A549 (cell line): ENCODE data around the gene ACAN. TPM values are rescaled to one million over a fixed set of nuclear protein-coding genes. Genes with fewer than 3 reads are reported as not detected.

Experiments
- ATAC-seq, 2 experiments: fragments of 200-7000 bp in 1 of 2; fragments of >200 bp in 1 of 2; cut with Nextera tagmentation in 1 of 2; cut with Tn5 transposase in 1 of 2; 3 replicates each; pipeline versions ENCODE4 v1.8.0 to v1.9.1; 2018 to 2020; ENCODE audit warnings: mild to moderate bottlenecking in 1 of 2, moderate library complexity in 1 of 2
- CTCF ChIA-PET: fragments of 300-600 bp; sonication (Branson Sonifier 250); formaldehyde crosslinking; extraction: SDS; loops from one replicate; lab custom pipeline; 2021; ENCODE audit warnings: antibody characterized with exemption, inconsistent platforms; lab: Yijun Ruan, JAX
- POLR2A ChIA-PET: fragments of 350-600 bp; formaldehyde crosslinking; extraction: SDS; loops from one replicate; lab custom pipeline; 2021; ENCODE audit warnings: antibody characterized with exemption, inconsistent platforms; lab: Yijun Ruan, JAX
- DNase-seq, 2 experiments: peaks; one replicate each; pipeline versions ENCODE4 v3.0.0 to v3.0.0-alpha.2; 2011 to 2016; ENCODE audit warnings: low read depth in 1 of 2, low spot score in 1 of 2
- FAIRE-seq: peaks from 2 replicates; lab custom pipeline; 2011; peaks lifted over from hg19 to GRCh38; lab: Jason Lieb, UNC
- H3K27ac ChIP-seq, 2 experiments: fragments of >200 bp; sonication (Bioruptor Twin); formaldehyde crosslinking; 3 replicates each; pipeline ENCODE4 v1.5.1; 2016 to 2017
- H3K4me1 ChIP-seq: fragments of >200 bp; sonication (Bioruptor Twin); formaldehyde crosslinking; 3 replicates; pipeline ENCODE4 v1.6.1; 2016
- H3K4me2 ChIP-seq: fragments of >200 bp; sonication (Bioruptor Twin); formaldehyde crosslinking; 3 replicates; pipeline ENCODE4 v1.6.1; 2016
- H3K4me3 ChIP-seq: fragments of >200 bp; sonication (Bioruptor Twin); formaldehyde crosslinking; 3 replicates; pipeline ENCODE4 v1.5.1; 2016
- H3K9me3 ChIP-seq: fragments of >200 bp; sonication (Bioruptor Twin); formaldehyde crosslinking; 3 replicates; pipeline ENCODE4 v1.6.1; 2016
- ATOH8 ChIP-seq: fragments of 250-450 bp; sonication (Bioruptor Pico); IDR thresholded peaks from 2 replicates; pipeline ENCODE4 v1.5.0; 2020; ENCODE audit warnings: low read depth, mild to moderate bottlenecking, moderate library complexity
- CBX2 ChIP-seq: fragments of 200-600 bp; sonication (generic); IDR thresholded peaks from 2 replicates; pipeline ENCODE4 v1.6.1; 2016; ENCODE audit warnings: low read depth, mild to moderate bottlenecking, borderline replicate concordance
- CEBPB ChIP-seq, 2 experiments: fragments of >200 bp in 1 of 2; sonication (Bioruptor Twin) in 1 of 2; formaldehyde crosslinking in 1 of 2; IDR thresholded peaks; 2 replicates each; pipeline ENCODE4 v1.6.1; 2012 to 2016
- CHD4 ChIP-seq: fragments of 200-600 bp; sonication (generic); IDR thresholded peaks from 2 replicates; pipeline ENCODE4 v1.6.1; 2016; ENCODE audit warnings: antibody characterized with exemption, mild to moderate bottlenecking, borderline replicate concordance
- E2F6 ChIP-seq: IDR thresholded peaks from 2 replicates; pipeline ENCODE4 v1.6.1; 2012; ENCODE audit warnings: low read depth, borderline replicate concordance
- EP300 ChIP-seq, 2 experiments: fragments of >200 bp; sonication (Bioruptor Twin); formaldehyde crosslinking; IDR thresholded peaks; 2 replicates in 1 of 2; 3 replicates in 1 of 2; pipeline ENCODE4 v1.6.1; 2016 to 2017
- FOSL2 ChIP-seq, 2 experiments: fragments of 450-650 bp in 1 of 2; fragments of >200 bp in 1 of 2; sonication (Bioruptor Twin) in 1 of 2; formaldehyde crosslinking; IDR thresholded peaks; 2 replicates each; pipeline versions ENCODE4 v1.5.0 to v1.6.1; 2016 to 2020; ENCODE audit warnings: mild to moderate bottlenecking in 1 of 2, moderate library complexity in 1 of 2
- MAZ ChIP-seq: fragments of 150-350 bp; IDR thresholded peaks from 2 replicates; pipeline ENCODE4 v1.6.1; 2014; ENCODE audit warnings: antibody characterized with exemption, low read depth, low read length, borderline replicate concordance
- MYC ChIP-seq: IDR thresholded peaks from 2 replicates; pipeline ENCODE4 v1.6.1; 2012; ENCODE audit warnings: mild to moderate bottlenecking, inconsistent platforms, low read length, improper control_type of control experiment, borderline replicate concordance
- NR3C1 ChIP-seq: fragments of >200 bp; sonication (Bioruptor Twin); formaldehyde crosslinking; IDR thresholded peaks from 3 replicates; pipeline ENCODE4 v1.6.1; 2017
- PHF8 ChIP-seq: fragments of 200-600 bp; sonication (generic); IDR thresholded peaks from 2 replicates; pipeline ENCODE4 v1.6.1; 2016; ENCODE audit warnings: low read depth, mild to moderate bottlenecking, antibody characterized with exemption, moderate library complexity, borderline replicate concordance
- POLR2A ChIP-seq: IDR thresholded peaks from 2 replicates; pipeline ENCODE4 v1.6.1; 2012; ENCODE audit warnings: mild to moderate bottlenecking, low read length
- RCOR1 ChIP-seq: fragments of 150-350 bp; IDR thresholded peaks from 2 replicates; pipeline ENCODE4 v1.6.1; 2014; ENCODE audit warnings: antibody characterized with exemption, low read length, low read depth
- SMC3 ChIP-seq: fragments of >200 bp; sonication (Bioruptor Twin); formaldehyde crosslinking; IDR thresholded peaks from 3 replicates; pipeline ENCODE4 v1.6.1; 2018; ENCODE audit warnings: inconsistent platforms
- SREBF2 ChIP-seq: fragments of 450-650 bp; IDR thresholded peaks from 2 replicates; pipeline ENCODE4 v1.6.1; 2014; ENCODE audit warnings: mild to moderate bottlenecking, moderate library complexity
- ZC3H11A ChIP-seq: fragments of 450-650 bp; IDR thresholded peaks from 2 replicates; pipeline ENCODE4 v1.6.1; 2014; ENCODE audit warnings: antibody characterized with exemption, mild to moderate bottlenecking
- ZFP36 ChIP-seq: fragments of 450-650 bp; IDR thresholded peaks from 2 replicates; pipeline ENCODE4 v1.6.1; 2014; ENCODE audit warnings: borderline replicate concordance; ENCODE audit not compliant: partially characterized antibody
- WGBS: methylation state at CpG from one replicate; pipeline ENCODE4 v1.1.6; 2017; ENCODE audit errors: missing lambda C conversion rate; 5-methylcytosine and 5-hydroxymethylcytosine counted together
- polyA plus RNA-seq, 4 experiments: library from polyadenylated mRNA; depleted of rRNA in 3 of 4; stranded (reverse); fragments of >200 nt; fragmentation: RNase III in 1 of 4; extraction: RNeasy Plus Mini Kit Qiagen cat#74134 plus additional on column Dnase treatment in 1 of 4; gene quantifications; 2 replicates in 3 of 4; 3 replicates in 1 of 4; pipeline ENCODE4 v1.2.3, GENCODE V29; 2011 to 2017
- TF ChIP-seq, protein P1 (sequence below): fragments of >200 bp; sonication (Bioruptor Twin); formaldehyde crosslinking; IDR thresholded peaks from 2 replicates; pipeline ENCODE4 v1.6.1; 2016
- TF ChIP-seq, protein P2 (sequence below): fragments of 250-450 bp; sonication (Bioruptor Pico); IDR thresholded peaks from 2 replicates; pipeline ENCODE4 v1.5.0; 2021; ENCODE audit warnings: mild to moderate bottlenecking, moderate library complexity, borderline replicate concordance
- TF ChIP-seq, protein P3 (sequence below): fragments of 450-650 bp; IDR thresholded peaks from 2 replicates; pipeline ENCODE4 v1.6.1; 2014; ENCODE audit warnings: antibody characterized with exemption
- TF ChIP-seq, protein P4 (sequence below): fragments of 200-600 bp; sonication (generic); IDR thresholded peaks from 2 replicates; pipeline ENCODE4 v1.6.1; 2016; ENCODE audit warnings: antibody characterized with exemption, mild to moderate bottlenecking, moderate library complexity

Gene ACAN
- polyA plus RNA-seq, 2 of the 4 experiments (the other 2 are of a cell fraction) = 0.01 TPM; not detected in 1

DNA sequence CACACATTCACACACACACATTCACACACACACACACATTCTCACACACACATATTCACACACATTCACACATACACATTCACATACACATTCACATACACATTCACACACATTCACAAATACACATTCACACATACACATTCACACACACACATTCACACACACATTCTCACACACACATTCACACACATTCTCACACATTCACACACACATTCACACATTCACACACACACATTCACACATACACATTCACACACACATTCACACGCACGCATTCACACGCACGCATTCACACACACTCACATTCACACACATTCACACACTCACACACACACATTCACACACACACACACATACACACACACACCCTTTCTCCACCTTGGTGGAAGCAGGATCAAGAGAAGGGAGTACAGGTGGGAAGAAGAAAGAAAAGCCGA lies 97.8 kb downstream of the ACAN start:
- TF ChIP-seq PHF8 (no peak), CBX2 (no peak), CEBPB (IDR thresholded peaks at IDR 0.05) (no peak), RCOR1 (no peak), ZC3H11A (no peak), EP300 (IDR thresholded peaks at IDR 0.05) (no peak)
- Histone ChIP-seq H3K4me2 (no peak overlapping the region; the same call in 2 of the 3 replicates), H3K27ac (peak overlapping the region in 1 of 2 experiments; percentile 2; a peak in 2 of 6 replicates), H3K9me3 (no peaks in the 10 kb centered on the region), H3K4me3 (no peak overlapping the region), H3K4me1 (peaks cover 45% of the 10 kb centered on the region)
- ChIA-PET CTCF (interaction anchor here (1.0 to 32.8 kb wide), 11 partner anchors 9 to 424 kb away, joined by 3 to 851 read pairs (median 5); partner anchors contain the start of gene MFGE8), POLR2A (no interaction called here)
- FAIRE-seq = no peak
- DNase-seq = no peak
- no peak for ATAC-seq
- WGBS = 62% methylated on average over 5 of the region's 5 CpGs

- Histone ChIP-seq H3K27ac (peak overlapping the region in 1 of 2 experiments; percentile 2; a peak in 3 of 6 replicates), H3K4me2 (no peak overlapping the region), H3K4me3 (no peak overlapping the region), H3K9me3 (no peaks in the 10 kb centered on the region), H3K4me1 (peaks cover 47% of the 10 kb centered on the region)
- 88% methylated on average over 15 of the region's 15 CpGs for WGBS
- FAIRE-seq = no peak
- no peak for ATAC-seq
- POLR2A ChIA-PET = no interaction called here
- no peak for DNase-seq
- no peak for TF ChIP-seq FOSL2 (IDR thresholded peaks at IDR 0.05)
- no peak for TF ChIP-seq FOSL2 (CRISPR knock-in tag; IDR thresholded peaks at IDR 0.05)
- TF ChIP-seq ZFP36 = peak; percentile 92
- no peak for TF ChIP-seq POLR2A
- TF ChIP-seq, all 56 proteins: peak for 1
- CTCF ChIA-PET = interaction anchor here (0.5 to 32.8 kb wide), 13 partner anchors 7 to 457 kb away, joined by 3 to 851 read pairs (median 67); partner anchors contain the start of genes HAPLN3 and MFGE8
These were observed 98.4 kb downstream of the ACAN start for GRCh38 chr15:88901508-88902220.

DNA sequence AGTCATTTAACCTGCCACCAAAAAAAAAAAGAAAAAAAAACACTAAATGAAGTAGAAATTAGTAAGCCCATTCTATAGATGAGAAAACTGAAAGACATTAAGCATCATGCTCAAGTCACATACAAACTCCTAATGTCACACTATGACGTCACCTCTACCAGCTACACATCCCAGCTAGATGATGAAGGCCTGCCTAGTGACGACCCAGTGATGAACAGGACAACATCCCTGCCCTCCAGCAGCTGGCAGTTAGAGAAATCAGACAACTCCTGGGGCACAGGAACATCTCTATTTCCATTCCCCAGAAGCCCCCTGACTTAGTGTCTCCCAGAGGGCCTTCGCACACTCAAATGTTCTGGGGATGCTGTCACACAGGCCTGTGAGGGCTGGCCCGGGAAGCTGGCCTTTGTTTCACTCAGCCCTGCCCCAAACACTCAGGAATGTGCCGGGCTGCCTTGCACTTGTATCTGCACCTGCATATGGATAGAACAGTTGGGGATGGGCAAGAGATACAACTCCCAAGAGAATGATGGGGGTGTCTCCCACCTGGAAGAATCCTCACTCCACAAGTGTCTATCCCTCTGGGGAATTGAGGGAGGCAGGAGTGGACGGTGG lies 99.1 kb downstream of the ACAN start:
- no peaks in the 10 kb centered on the region for H3K9me3 ChIP-seq
- DNase-seq (no peak), ATAC-seq (no peak), FAIRE-seq (no peak)
- no peak overlapping the region for H3K4me2 ChIP-seq
- H3K4me1 ChIP-seq = peaks cover 40% of the 10 kb centered on the region
- ChIA-PET CTCF (interaction anchor here (0.5 to 32.8 kb wide), 16 partner anchors 8 to 456 kb away, joined by 3 to 851 read pairs (median 16); partner anchors contain the start of genes HAPLN3 and MFGE8), POLR2A (interaction anchor here (1.3 kb wide), 1 partner anchor 11 kb away, joined by 3 read pairs; no protein-coding TSS in a partner anchor)
- 0 out of 6 replicates have a peak overlapping the region, but pooled peaks of 1 of the 2 experiments have one; percentile 4 for H3K27ac ChIP-seq
- no peak overlapping the region for H3K4me3 ChIP-seq
- 90% methylated on average over 6 of the region's 6 CpGs for WGBS
- TF ChIP-seq FOSL2 (IDR thresholded peaks at IDR 0.05) (no peak), FOSL2 (CRISPR knock-in tag; IDR thresholded peaks at IDR 0.05) (no peak), NR3C1 (no peak), CHD4 (no peak), ATOH8 (no peak), MAZ (no peak), MYC (no peak), SREBF2 (no peak), SMC3 (no peak), RCOR1 (no peak), EP300 (IDR thresholded peaks at IDR 0.05) (no peak), PHF8 (no peak), ZFP36 (no peak), E2F6 (no peak)
- TF ChIP-seq, protein P1, sequence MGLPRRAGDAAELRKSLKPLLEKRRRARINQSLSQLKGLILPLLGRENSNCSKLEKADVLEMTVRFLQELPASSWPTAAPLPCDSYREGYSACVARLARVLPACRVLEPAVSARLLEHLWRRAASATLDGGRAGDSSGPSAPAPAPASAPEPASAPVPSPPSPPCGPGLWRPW = no peak
- TF ChIP-seq, protein P2, sequence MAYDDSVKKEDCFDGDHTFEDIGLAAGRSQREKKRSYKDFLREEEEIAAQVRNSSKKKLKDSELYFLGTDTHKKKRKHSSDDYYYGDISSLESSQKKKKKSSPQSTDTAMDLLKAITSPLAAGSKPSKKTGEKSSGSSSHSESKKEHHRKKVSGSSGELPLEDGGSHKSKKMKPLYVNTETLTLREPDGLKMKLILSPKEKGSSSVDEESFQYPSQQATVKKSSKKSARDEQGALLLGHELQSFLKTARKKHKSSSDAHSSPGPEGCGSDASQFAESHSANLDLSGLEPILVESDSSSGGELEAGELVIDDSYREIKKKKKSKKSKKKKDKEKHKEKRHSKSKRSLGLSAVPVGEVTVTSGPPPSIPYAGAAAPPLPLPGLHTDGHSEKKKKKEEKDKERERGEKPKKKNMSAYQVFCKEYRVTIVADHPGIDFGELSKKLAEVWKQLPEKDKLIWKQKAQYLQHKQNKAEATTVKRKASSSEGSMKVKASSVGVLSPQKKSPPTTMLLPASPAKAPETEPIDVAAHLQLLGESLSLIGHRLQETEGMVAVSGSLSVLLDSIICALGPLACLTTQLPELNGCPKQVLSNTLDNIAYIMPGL (CRISPR knock-in tag) = no peak
- TF ChIP-seq, protein P3, sequence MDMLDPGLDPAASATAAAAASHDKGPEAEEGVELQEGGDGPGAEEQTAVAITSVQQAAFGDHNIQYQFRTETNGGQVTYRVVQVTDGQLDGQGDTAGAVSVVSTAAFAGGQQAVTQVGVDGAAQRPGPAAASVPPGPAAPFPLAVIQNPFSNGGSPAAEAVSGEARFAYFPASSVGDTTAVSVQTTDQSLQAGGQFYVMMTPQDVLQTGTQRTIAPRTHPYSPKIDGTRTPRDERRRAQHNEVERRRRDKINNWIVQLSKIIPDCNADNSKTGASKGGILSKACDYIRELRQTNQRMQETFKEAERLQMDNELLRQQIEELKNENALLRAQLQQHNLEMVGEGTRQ = no peak
- TF ChIP-seq, protein P4, sequence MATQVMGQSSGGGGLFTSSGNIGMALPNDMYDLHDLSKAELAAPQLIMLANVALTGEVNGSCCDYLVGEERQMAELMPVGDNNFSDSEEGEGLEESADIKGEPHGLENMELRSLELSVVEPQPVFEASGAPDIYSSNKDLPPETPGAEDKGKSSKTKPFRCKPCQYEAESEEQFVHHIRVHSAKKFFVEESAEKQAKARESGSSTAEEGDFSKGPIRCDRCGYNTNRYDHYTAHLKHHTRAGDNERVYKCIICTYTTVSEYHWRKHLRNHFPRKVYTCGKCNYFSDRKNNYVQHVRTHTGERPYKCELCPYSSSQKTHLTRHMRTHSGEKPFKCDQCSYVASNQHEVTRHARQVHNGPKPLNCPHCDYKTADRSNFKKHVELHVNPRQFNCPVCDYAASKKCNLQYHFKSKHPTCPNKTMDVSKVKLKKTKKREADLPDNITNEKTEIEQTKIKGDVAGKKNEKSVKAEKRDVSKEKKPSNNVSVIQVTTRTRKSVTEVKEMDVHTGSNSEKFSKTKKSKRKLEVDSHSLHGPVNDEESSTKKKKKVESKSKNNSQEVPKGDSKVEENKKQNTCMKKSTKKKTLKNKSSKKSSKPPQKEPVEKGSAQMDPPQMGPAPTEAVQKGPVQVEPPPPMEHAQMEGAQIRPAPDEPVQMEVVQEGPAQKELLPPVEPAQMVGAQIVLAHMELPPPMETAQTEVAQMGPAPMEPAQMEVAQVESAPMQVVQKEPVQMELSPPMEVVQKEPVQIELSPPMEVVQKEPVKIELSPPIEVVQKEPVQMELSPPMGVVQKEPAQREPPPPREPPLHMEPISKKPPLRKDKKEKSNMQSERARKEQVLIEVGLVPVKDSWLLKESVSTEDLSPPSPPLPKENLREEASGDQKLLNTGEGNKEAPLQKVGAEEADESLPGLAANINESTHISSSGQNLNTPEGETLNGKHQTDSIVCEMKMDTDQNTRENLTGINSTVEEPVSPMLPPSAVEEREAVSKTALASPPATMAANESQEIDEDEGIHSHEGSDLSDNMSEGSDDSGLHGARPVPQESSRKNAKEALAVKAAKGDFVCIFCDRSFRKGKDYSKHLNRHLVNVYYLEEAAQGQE = no peak
